ENCODE results near the gene LRRC10B.

The LRRC10B gene

GRCh38 chr11:61510166-61510919, 1.8 kb downstream of the LRRC10B start:
- no peak for DNase-seq

- no peak for DNase-seq
These were observed 2.4 kb downstream of the LRRC10B start for GRCh38 chr11:61510974-61511373.

- DNase-seq, result no peak
These were observed 2.8 kb downstream of the LRRC10B start for GRCh38 chr11:61511383-61511782.

GRCh38 chr11:61512435-61512834, 3.9 kb downstream of the LRRC10B start:
- no peak for DNase-seq

- no peak for DNase-seq
These were observed 4.7 kb downstream of the LRRC10B start for GRCh38 chr11:61513143-61513765.

- DNase-seq, result no peak
These were observed 5.7 kb downstream of the LRRC10B start for GRCh38 chr11:61514050-61514917.

GRCh38 chr11:61515686-61516085, 7.1 kb downstream of the LRRC10B start:
- DNase-seq, result no peak

GRCh38 chr11:61516191-61516590, 7.6 kb downstream of the LRRC10B start:
- DNase-seq, result peak in 1 of 3 donors; percentile 35

- peak; percentile 45 to 61 (median 47) for DNase-seq
These were observed 8.4 kb downstream of the LRRC10B start for GRCh38 chr11:61516675-61517572.

GRCh38 chr11:61518032-61518795, 9.7 kb downstream of the LRRC10B start:
- no peak for DNase-seq

- no peak for DNase-seq
These were observed 14.3 kb downstream of the LRRC10B start for GRCh38 chr11:61522881-61523280.

GRCh38 chr11:61524446-61524845, 15.9 kb downstream of the LRRC10B start:
- no peak for DNase-seq

GRCh38 chr11:61524963-61525587, 16.5 kb downstream of the LRRC10B start:
- DNase-seq, result no peak

GRCh38 chr11:61526229-61526628, 17.7 kb downstream of the LRRC10B start:
- no peak for DNase-seq

- DNase-seq, result no peak
These were observed 18.6 kb downstream of the LRRC10B start for GRCh38 chr11:61526956-61527731.

- DNase-seq, result no peak
These were observed 19.6 kb downstream of the LRRC10B start for GRCh38 chr11:61528114-61528513.

- DNase-seq, result no peak
These were observed 21.1 kb downstream of the LRRC10B start for GRCh38 chr11:61529537-61530225.

GRCh38 chr11:61531044-61531443, 22.5 kb downstream of the LRRC10B start:
- DNase-seq, result no peak

GRCh38 chr11:61532134-61533038, 23.8 kb downstream of the LRRC10B start:
- DNase-seq, result peak; percentile 60 to 65 (median 63)
